Measurements from ENCODE around the gene ABHD15. TPM values are rescaled to one million over a fixed set of nuclear protein-coding genes. Genes with fewer than 3 reads are reported as not detected.

The ABHD15 gene
- total RNA-seq, 1 donor from 2014 or later, result 20.1 TPM

DNA sequence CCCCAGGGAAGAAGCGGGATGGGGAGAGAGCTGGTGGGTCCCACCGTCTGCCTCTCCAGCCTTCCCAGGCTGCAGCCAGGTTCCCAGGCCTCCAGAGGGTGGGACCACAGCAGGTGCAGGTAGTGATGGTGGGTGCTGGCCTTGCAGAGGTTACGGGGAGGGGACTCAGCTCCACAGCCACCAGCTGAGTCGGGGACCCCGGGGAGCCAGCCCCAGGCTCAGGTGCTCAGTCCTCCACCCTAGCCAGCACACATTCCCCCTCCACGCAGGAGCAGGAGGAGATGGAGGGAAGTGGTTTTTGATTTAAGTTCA is 6.7 kb upstream of the ABHD15 start:
- no peaks in the 10 kb centered on the region for H3K9me3 Mint-ChIP-seq
- peaks cover 45% of the 10 kb centered on the region for H3K36me3 Mint-ChIP-seq (ENCODE audit: low read depth)
- no peak for DNase-seq
- intact Hi-C loops (cut with micrococcal nuclease), result no loop called here
- no peaks in the 10 kb centered on the region for H3K27me3 Mint-ChIP-seq
- H3K27ac Mint-ChIP-seq, result no peak overlapping the region
- H3K4me1 Mint-ChIP-seq, result peaks cover 10% of the 10 kb centered on the region
- no peak overlapping the region for H3K4me3 Mint-ChIP-seq

DNA sequence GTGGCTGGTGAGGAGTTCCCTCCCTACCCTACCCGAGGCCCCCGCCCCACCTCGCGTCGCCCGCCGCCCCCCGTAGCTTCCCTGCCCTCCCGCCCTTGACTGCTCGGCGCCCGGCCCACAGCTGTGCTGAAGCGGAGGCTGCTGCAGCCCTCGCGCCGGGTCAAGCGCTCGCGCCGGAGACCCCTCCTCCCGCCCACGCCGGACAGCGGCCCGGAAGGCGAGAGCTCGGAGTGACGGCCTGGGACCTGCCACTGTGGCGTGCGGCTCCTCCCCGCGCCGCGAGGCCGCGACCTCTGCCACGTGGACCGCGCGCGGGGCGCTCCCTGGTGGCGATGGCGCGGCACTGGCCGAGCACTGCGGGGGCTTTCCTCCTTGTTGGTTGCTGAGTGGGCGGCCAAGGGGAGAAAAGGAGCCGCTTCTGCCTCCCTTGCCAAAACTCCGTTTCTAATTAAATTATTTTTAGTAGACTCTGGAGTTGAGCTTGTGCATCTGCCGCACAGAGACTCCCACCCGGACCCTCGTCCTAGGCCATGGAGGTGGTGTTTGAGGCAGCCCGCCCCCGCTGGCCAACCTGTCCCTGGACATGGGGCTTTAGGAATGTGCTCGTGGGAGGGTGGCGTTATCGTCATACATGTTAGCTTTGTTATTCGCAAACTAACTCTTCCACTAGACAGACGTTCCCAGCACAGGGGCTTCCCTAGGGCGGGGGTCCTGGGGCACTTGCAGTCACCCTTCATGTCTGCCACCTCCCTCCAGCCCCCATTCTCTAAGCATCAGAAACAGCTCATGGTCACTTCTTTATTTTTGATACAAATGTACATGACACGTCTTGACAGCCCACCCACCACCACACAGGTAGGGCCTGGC is 6.1 kb upstream of the ABHD15 start:
- H3K4me1 Mint-ChIP-seq, result peaks cover 13% of the 10 kb centered on the region
- H3K36me3 Mint-ChIP-seq (ENCODE audit: low read depth), result peaks cover 40% of the 10 kb centered on the region
- H3K27me3 Mint-ChIP-seq, result no peaks in the 10 kb centered on the region
- H3K27ac Mint-ChIP-seq, result no peak overlapping the region
- peak; percentile 89 for DNase-seq
- H3K9me3 Mint-ChIP-seq, result no peaks in the 10 kb centered on the region
- no peak overlapping the region for H3K4me3 Mint-ChIP-seq
- intact Hi-C loops (cut with micrococcal nuclease), result no loop called here

DNA sequence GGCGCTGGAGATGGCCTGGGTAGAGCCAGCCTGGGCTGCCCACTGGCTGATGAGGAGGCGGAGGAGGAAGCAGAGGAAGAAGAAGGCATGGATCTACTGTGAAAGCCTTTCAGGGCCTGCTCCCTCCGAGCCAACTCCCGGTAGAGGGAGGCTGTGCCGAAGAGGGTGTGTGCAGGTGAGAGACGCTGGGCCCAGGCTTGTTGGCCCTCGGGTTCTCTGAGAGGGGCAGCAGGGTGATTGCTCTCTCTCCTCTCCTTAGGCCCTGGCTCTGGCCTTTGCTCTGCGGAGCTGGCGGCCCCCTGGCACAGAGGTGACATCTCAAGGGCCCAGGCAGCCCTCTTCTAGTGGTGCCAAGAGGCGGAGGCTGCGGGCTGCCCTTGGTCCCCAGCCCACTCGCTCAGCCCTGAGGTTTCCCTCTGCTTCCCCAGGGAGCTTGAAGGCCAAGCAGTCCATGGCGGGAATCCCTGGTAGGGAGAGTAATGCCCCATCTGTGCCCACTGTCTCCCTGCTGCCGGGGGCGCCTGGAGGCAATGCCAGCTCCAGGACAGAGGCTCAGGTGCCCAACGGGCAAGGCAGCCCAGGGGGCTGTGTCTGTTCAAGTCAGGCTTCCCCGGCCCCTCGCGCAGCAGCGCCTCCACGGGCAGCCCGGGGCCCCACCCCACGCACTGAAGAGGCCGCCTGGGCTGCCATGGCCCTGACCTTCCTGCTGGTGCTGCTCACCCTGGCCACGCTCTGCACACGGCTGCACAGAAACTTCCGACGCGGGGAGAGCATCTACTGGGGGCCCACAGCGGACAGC is 5.2 kb upstream of the ABHD15 start:
- Mint-ChIP-seq H3K36me3 (ENCODE audit: low read depth) (peaks cover 36% of the 10 kb centered on the region), H3K27ac (peak overlapping the region; percentile 45), H3K4me1 (peaks cover 13% of the 10 kb centered on the region), H3K4me3 (no peak overlapping the region), H3K9me3 (no peaks in the 10 kb centered on the region), H3K27me3 (no peaks in the 10 kb centered on the region)
- no peak for DNase-seq
- intact Hi-C loops (cut with micrococcal nuclease), result no loop called here

DNA sequence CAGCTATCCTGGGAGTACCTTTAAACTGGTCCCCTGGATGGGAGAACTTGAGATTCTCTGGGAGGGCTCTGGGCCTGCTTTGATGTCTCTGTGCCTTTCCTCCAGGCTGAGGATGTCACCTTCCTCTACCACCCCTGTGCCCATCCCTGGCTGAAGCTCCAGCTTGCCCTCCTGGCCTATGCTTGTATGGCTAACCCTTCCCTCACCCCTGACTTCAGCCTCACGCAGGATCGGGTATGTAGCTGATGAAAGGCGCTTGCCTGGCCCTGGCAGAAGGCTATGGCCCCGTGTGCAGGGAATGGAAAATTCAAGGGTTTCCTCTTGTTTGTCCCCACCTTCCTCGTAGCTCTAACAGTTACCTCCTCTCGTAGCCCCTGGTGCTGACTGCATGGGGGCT is 4.6 kb upstream of the ABHD15 start:
- peaks cover 13% of the 10 kb centered on the region for H3K4me1 Mint-ChIP-seq
- peak overlapping the region; percentile 45 for H3K27ac Mint-ChIP-seq
- H3K27me3 Mint-ChIP-seq, result no peaks in the 10 kb centered on the region
- H3K9me3 Mint-ChIP-seq, result no peaks in the 10 kb centered on the region
- no peak for DNase-seq
- H3K4me3 Mint-ChIP-seq, result no peak overlapping the region
- peaks cover 37% of the 10 kb centered on the region for H3K36me3 Mint-ChIP-seq (ENCODE audit: low read depth)
- intact Hi-C loops (cut with micrococcal nuclease), result no loop called here

DNA sequence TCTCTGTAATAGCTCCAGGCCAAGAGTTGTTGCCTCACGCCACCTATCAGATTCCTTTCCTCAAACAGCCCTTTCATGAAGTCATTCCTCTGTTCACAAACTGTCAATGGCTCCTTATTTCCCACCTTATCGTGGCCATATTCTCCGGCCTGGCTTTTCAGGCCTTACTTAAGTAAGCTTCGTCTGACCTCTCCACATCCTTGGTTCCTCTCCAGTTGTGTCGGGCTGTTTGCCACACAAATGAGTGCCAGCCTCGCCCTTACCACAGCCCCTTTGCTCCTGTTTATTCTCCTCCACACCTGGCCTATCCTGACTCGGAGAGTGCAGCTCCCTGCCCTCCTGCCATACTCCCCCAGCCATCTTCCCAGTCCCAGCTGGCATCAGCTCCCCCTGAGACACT is 3.7 kb upstream of the ABHD15 start:
- no peak overlapping the region for H3K27ac Mint-ChIP-seq
- H3K9me3 Mint-ChIP-seq, result no peaks in the 10 kb centered on the region
- intact Hi-C loops (cut with micrococcal nuclease), result no loop called here
- DNase-seq, result no peak
- peaks cover 40% of the 10 kb centered on the region for H3K36me3 Mint-ChIP-seq (ENCODE audit: low read depth)
- peaks cover 18% of the 10 kb centered on the region for H3K4me1 Mint-ChIP-seq
- peak overlapping the region; percentile 18 for H3K4me3 Mint-ChIP-seq
- no peaks in the 10 kb centered on the region for H3K27me3 Mint-ChIP-seq

DNA sequence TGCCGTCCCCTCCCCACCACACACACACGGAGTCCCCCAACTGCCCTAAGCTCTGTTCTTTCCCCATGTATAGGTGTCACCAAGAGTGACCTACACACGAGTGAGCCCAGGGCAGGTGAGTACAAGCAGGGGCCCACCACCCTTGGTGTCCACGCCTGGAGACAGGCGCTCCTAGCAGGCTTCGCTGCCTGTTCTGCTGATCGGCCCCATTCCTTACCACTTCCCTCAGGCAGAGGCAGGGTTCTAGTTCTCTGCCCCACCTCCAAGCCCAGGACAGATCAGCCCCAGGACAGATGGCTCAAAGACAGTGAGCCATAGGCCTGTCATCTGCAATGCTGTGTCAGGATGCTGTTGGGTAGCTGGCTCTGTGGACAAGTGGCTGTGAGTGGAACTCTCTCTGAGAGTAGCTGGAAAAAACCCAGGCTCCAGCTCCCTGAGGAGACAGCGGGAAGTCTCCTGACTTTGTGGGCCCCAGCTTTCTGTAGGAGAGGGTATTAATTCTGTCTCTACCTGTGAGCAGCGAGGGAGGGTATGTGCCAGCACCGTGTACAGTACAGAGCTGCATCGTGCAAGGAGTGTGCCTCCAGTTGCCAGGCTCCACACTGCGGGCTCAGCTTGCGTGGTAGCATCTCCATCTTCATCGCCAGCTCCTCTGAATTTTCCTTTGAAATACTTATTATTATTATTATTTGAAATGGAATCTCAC is 2.6 kb upstream of the ABHD15 start:
- H3K27ac Mint-ChIP-seq, result peak overlapping the region; percentile 79
- no peaks in the 10 kb centered on the region for H3K9me3 Mint-ChIP-seq
- no peak for DNase-seq
- peak overlapping the region; percentile 93 for H3K4me3 Mint-ChIP-seq
- peaks cover 31% of the 10 kb centered on the region for H3K36me3 Mint-ChIP-seq (ENCODE audit: low read depth)
- peaks cover 21% of the 10 kb centered on the region for H3K4me1 Mint-ChIP-seq
- no peaks in the 10 kb centered on the region for H3K27me3 Mint-ChIP-seq
- intact Hi-C loops (cut with micrococcal nuclease), result loop anchor here (5.0 to 10.0 kb wide), 4 partner anchors 195 to 842 kb away; partner anchors contain the start of genes NEK8, NUFIP2, SSH2 and TLCD1

DNA sequence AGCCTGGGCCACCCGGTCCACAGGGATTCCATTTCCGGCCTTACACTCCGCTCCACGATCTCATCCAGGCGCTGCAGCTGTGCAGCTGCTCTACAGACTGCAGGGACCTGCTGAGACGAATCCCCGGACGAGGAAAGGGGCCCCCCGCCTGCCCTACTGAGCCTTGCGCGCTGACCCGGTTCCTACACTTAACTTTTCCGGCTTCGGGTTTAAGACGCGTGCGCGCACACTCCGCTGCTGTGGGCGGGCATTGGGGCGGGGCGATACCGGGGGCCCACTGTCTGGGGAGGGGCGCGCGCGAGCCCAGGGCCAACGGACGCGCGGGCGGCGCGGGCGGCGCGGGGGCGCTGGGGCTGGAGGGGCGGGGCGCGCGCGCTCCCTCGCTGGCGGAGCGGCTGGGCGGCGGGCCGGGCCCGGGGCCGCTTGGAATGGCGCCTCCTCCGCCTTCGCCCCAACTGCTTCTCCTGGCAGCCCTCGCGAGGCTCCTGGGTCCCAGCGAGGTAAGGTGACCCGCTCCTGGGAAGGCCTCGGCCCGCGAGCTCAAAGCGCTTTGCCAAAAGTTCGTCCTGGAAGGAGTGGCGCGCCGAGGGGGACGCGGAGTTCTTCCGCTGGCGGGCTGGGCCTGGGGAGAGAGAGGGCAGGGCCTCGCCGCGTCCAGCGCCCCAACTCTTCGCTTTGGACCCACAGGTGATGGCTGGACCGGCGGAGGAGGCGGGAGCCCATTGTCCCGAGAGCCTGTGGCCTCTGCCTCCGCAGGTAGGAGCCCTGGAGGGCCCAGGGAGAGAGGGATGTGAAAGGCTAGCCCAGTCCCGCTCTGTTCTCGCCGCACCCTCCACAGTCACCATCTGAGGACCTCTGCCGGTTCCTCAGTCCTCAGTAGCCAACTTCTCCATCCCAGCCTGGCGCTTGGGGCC is 1.8 kb upstream of the ABHD15 start, which contains the start of gene TP53I13:
Gene TP53I13 (plus strand): TSS at position 371 of the 914 bp plus-strand sequence. CDS start 58 bp downstream, at position 429.
- intact Hi-C loops (cut with micrococcal nuclease), result loop anchor here (1.0 to 10.0 kb wide), 6 partner anchors 21 to 841 kb away; partner anchors contain the start of genes GIT1, NEK8, NUFIP2 and SSH2
- Mint-ChIP-seq H3K27ac (peak within 1 kb of the TSS; percentile 94), H3K9me3 (no peaks in the 10 kb centered on the region), H3K4me1 (peaks cover 27% of the 10 kb centered on the region), H3K4me3 (peak within 1 kb of the TSS; percentile 93), H3K27me3 (no peaks in the 10 kb centered on the region), H3K36me3 (ENCODE audit: low read depth) (peaks cover 29% of the 10 kb centered on the region)
- DNase-seq, result peak; percentile 96

DNA sequence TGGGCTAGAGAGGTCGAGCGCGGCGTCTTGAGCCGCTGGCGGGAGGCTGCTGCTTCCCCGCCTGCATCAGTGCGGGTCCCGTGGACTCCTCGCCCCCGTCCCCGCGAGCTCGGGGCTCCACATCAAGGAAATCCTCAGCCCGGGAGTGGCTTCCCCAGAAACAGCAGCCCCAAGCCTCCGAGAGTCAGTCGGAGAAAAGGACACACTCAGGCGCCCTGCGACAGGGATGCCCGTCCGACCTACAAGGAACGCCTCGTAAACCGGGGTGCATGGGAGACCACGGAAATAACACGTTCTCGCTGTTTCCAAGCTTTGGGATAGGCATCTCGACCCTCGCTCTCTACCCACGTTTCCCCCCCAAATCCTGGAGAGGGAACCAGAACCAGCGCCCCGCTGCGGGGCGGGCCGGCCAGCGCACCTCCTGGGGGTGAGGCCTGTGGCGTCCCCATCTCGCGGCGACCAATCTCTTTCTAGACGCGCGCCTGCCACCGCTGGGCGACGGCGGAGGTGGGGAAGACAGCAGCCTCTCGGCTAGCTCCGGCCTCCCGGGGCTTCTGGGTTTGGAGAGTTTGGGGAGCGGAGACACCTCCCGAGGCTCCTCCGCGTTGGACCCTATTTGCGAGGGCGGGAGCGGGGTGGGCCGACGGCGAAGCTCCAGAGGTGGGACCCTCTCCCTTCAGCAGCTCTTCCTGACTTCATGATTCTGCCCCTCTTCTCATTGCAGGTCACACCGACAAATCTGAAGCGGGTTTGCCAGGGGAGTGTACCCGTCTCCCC is 905 bp upstream of the ABHD15 start:
- Mint-ChIP-seq H3K9me3 (no peaks in the 10 kb centered on the region), H3K27me3 (no peaks in the 10 kb centered on the region), H3K36me3 (ENCODE audit: low read depth) (peaks cover 29% of the 10 kb centered on the region)

DNA sequence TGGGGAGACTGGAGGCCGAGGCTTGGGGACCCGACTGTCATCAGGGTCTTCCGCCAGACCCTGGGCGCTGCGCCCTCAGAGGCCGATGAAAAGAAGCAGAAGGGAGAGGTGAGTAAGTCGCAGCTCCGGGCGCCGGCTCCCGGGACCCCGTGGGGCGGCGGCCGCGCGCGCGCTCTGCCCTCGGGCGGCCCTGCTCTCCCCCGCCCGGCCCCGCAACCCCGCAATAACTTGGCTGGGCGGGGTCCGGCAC is 392 bp upstream of the ABHD15 start:
- intact Hi-C loops (cut with micrococcal nuclease), result loop anchor here (2.0 to 10.0 kb wide), 5 partner anchors 176 to 840 kb away; partner anchors contain the start of genes NEK8, NUFIP2, SSH2 and TAOK1
- Mint-ChIP-seq H3K27me3 (no peaks in the 10 kb centered on the region), H3K9me3 (no peaks in the 10 kb centered on the region), H3K4me3 (peak overlapping the region; percentile 93), H3K36me3 (ENCODE audit: low read depth) (peaks cover 34% of the 10 kb centered on the region), H3K4me1 (peaks cover 28% of the 10 kb centered on the region), H3K27ac (peak overlapping the region; percentile 91)
- DNase-seq, result no peak

More for the DNA sequence above, 905 bp upstream of the ABHD15 start:
- peak overlapping the region; percentile 94 for H3K27ac Mint-ChIP-seq
- peak; percentile 95 for DNase-seq
- peak overlapping the region; percentile 93 for H3K4me3 Mint-ChIP-seq
- intact Hi-C loops (cut with micrococcal nuclease), result loop anchor here (1.0 to 10.0 kb wide), 7 partner anchors 22 to 840 kb away; partner anchors contain the start of genes GIT1, NEK8, NUFIP2 and SSH2
- H3K4me1 Mint-ChIP-seq, result peaks cover 28% of the 10 kb centered on the region

DNA sequence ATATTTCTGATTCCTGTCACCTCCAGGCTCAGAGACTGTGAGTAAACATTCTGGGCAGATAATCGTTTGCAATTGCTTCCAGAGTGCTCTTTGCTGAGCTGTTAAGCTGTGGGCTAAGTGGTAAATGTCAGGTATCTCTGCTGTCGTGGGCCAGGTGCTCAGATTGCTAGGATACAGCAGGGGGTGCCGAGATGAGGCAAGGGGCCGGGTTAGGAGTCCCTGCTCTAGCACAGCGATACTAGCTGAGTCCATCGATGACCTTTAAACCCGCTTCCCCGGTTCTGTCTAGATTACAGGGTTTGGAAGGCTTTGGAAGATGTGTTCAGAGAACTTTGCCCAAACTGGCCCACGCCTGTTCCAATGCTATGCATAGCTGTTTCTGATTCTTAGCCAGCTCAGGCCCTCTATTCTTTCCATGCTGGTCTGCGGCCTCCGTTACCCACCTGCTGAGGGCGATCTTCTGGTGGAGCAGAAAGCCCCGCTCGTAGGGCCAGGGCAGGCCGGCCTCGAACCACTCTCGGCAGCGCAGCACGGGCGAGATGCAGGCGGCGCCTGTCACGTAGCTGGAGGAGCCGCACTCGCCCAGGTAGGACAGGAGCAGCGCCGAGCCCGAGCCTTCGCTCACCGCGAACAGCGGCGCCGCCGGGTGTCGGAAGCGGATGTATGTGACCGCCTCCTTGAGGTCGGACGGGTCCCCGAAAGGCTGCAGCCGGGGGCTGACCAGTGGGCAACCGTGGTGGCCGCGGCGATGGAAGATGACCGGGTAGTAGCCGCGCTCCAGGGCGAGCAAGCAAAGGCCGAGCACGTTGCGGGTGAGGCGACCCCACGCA is 979 bp downstream of the ABHD15 start:
- Mint-ChIP-seq H3K27me3 (no peaks in the 10 kb centered on the region), H3K9me3 (no peaks in the 10 kb centered on the region), H3K36me3 (ENCODE audit: low read depth) (peaks cover 45% of the 10 kb centered on the region), H3K27ac (peak overlapping the region; percentile 95), H3K4me3 (peak overlapping the region; percentile 93), H3K4me1 (peaks cover 28% of the 10 kb centered on the region)
- DNase-seq, result peak; percentile 91
- intact Hi-C loops (cut with micrococcal nuclease), result loop anchor here (2.0 to 10.0 kb wide), 5 partner anchors 175 to 839 kb away; partner anchors contain the start of genes NEK8, NUFIP2, SSH2 and TAOK1

DNA sequence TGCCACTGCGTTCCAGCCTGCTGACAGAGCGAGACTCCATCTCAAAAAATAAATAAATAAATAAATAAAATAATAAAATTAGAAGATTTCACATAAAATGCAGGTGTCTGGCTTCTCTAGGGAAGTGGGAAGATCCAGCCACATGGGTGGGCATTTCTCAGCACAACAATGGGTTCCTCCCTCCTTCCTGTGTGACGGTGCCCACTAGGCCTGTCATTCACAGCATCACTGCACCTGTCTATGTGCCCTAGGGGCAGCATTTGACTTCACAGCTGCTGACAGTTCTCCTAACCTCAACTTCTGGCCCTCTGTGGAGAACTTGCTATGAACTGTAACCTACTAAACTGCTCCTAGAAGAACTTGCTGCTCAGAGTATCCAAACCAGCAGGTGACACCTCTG is 3.0 kb downstream of the ABHD15 start:
- intact Hi-C loops (cut with micrococcal nuclease), result loop anchor here (10.0 kb wide), 1 partner anchor 189 kb away; no protein-coding TSS in a partner anchor
- Mint-ChIP-seq H3K27me3 (no peaks in the 10 kb centered on the region), H3K9me3 (no peaks in the 10 kb centered on the region), H3K27ac (no peak overlapping the region), H3K4me3 (peak overlapping the region; percentile 61), H3K4me1 (peaks cover 21% of the 10 kb centered on the region), H3K36me3 (ENCODE audit: low read depth) (peaks cover 50% of the 10 kb centered on the region)
- peak; percentile 56 for DNase-seq

Data from activated CD4-positive, alpha-beta T cell treated with anti-CD3 and anti-CD28 coated beads, Interleukin-2, amount 10 ng/mL, durations not matched to agents 24 days and 14 days (primary cell).